ENCODE data around the gene GJD4.

Gene GJD4

GRCh38 chr10:35632027-35632426, 26.9 kb downstream of the GJD4 start:
- no peak for DNase-seq

GRCh38 chr10:35633006-35633980, 28.2 kb downstream of the GJD4 start:
- DNase-seq, result no peak

- peak; percentile 79 for DNase-seq
Measured at GRCh38 chr10:35635576-35635975, 30.4 kb downstream of the GJD4 start.

- no peak for DNase-seq
Measured at GRCh38 chr10:35636956-35637355, 31.8 kb downstream of the GJD4 start.

GRCh38 chr10:35637462-35637861, 32.3 kb downstream of the GJD4 start:
- DNase-seq, result peak; percentile 30

GRCh38 chr10:35638101-35638500, 33.0 kb downstream of the GJD4 start:
- no peak for DNase-seq

GRCh38 chr10:35639021-35639727, 34.0 kb downstream of the GJD4 start:
- DNase-seq, result no peak

- DNase-seq, result peak; percentile 1
Measured at GRCh38 chr10:35639728-35640401, 34.7 kb downstream of the GJD4 start.

GRCh38 chr10:35640474-35640873, 35.3 kb downstream of the GJD4 start:
- DNase-seq, result peak; percentile 46

GRCh38 chr10:35640951-35641675, 36.0 kb downstream of the GJD4 start:
- peak; percentile 10 for DNase-seq

GRCh38 chr10:35641676-35642034, 36.5 kb downstream of the GJD4 start:
- DNase-seq, result no peak

- DNase-seq, result peak; percentile 95
Measured at GRCh38 chr10:35642035-35642792, 37.1 kb downstream of the GJD4 start, which contains the start of gene FZD8. TSS of gene FZD8 (minus strand) at chr10:35642296. CDS start at chr10:35641429, 867 bp downstream.

- no peak for DNase-seq
Measured at GRCh38 chr10:35642793-35643114, 37.6 kb downstream of the GJD4 start.

- peak; percentile 62 for DNase-seq
Measured at GRCh38 chr10:35643151-35644049, 38.3 kb downstream of the GJD4 start.

- DNase-seq, result no peak
Measured at GRCh38 chr10:35644050-35644950, 39.2 kb downstream of the GJD4 start.

- DNase-seq, result no peak
Measured at GRCh38 chr10:35650894-35651293, 45.8 kb downstream of the GJD4 start.

- no peak for DNase-seq
Measured at GRCh38 chr10:35652824-35653223, 47.7 kb downstream of the GJD4 start.

- DNase-seq, result no peak
Measured at GRCh38 chr10:35657621-35658020, 52.5 kb downstream of the GJD4 start.

Data from midbrain (tissue), 1 donor.